ENCODE measurements around the gene NTNG2.

NTNG2 gene

GRCh38 chr9:132231019-132231701 lies 69.3 kb downstream of the NTNG2 start:
- no peak for TF ChIP-seq CTCF (IDR thresholded peaks at IDR 0.05; ENCODE audit: insufficient read depth, low read depth, low read length, missing control alignments)
- no peak for DNase-seq (ENCODE audit: low read depth)
- H3K4me3 ChIP-seq (ENCODE audit: low read length): no peak overlapping the region

GRCh38 chr9:132232522-132232921 lies 70.7 kb downstream of the NTNG2 start:
- TF ChIP-seq CTCF (IDR thresholded peaks at IDR 0.05; ENCODE audit: insufficient read depth, low read depth, low read length, missing control alignments): no peak
- H3K4me3 ChIP-seq (ENCODE audit: low read length): no peak overlapping the region
- no peak for DNase-seq (ENCODE audit: low read depth)

- no peak for DNase-seq (ENCODE audit: low read depth)
- TF ChIP-seq CTCF (IDR thresholded peaks at IDR 0.05; ENCODE audit: insufficient read depth, low read depth, low read length, missing control alignments): no peak
- no peak overlapping the region for H3K4me3 ChIP-seq (ENCODE audit: low read length)
Observed at GRCh38 chr9:132233138-132233537, 71.3 kb downstream of the NTNG2 start.

- TF ChIP-seq CTCF (IDR thresholded peaks at IDR 0.05; ENCODE audit: insufficient read depth, low read depth, low read length, missing control alignments): no peak
- H3K4me3 ChIP-seq (ENCODE audit: low read length): no peak overlapping the region
- DNase-seq (ENCODE audit: low read depth): no peak
Observed at GRCh38 chr9:132234535-132234934, 72.7 kb downstream of the NTNG2 start.

GRCh38 chr9:132235125-132235524 lies 73.3 kb downstream of the NTNG2 start:
- H3K4me3 ChIP-seq (ENCODE audit: low read length): no peak overlapping the region
- no peak for DNase-seq (ENCODE audit: low read depth)
- no peak for TF ChIP-seq CTCF (IDR thresholded peaks at IDR 0.05; ENCODE audit: insufficient read depth, low read depth, low read length, missing control alignments)

GRCh38 chr9:132235894-132236661 lies 74.2 kb downstream of the NTNG2 start:
- DNase-seq (ENCODE audit: low read depth): peak; percentile 75
- no peak overlapping the region for H3K4me3 ChIP-seq (ENCODE audit: low read length)
- peak; percentile 97 for TF ChIP-seq CTCF (IDR thresholded peaks at IDR 0.05; ENCODE audit: insufficient read depth, low read depth, low read length, missing control alignments)

Measured in epithelial cell of esophagus (primary cell).